ENCODE results near the gene CDK19. TPM values are rescaled to one million over a fixed set of nuclear protein-coding genes. Genes with fewer than 3 reads are reported as not detected.

CDK19 gene
- total and polyA plus RNA-seq, 2 experiments from 2014 or later = 7.7 to 10.1 TPM

DNA sequence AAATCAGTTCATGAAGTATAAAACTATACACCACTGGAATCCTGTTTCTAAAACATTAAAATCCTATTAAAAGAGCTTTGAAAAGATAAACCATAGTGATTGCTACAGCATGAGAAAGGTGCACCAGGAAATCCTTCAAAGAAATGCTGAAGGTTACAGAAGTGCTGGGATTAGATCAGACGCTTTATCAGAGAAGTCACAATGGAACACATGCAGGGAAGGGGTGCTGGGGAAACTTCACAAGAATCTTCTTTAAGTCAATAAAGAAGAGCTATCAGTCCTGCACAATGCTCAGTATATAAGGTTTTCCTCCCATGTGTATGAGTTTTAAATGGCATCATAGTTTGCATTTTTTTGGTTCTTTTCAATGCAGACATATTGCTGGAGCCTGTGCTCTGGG is 201.2 kb downstream of the CDK19 start:
- no peaks in the 10 kb centered on the region for H3K36me3 ChIP-seq (ENCODE audit: insufficient read depth)
- peaks cover 46% of the 10 kb centered on the region for H3K4me1 ChIP-seq (ENCODE audit: insufficient read depth)
- Mint-ChIP-seq H3K27ac (peak overlapping the region; percentile 72; the same call in 1 of the 2 replicates), H3K9me3 (no peaks in the 10 kb centered on the region; the same call in 2 of the 3 replicates), H3K36me3 (ENCODE audit: low read depth) (no peaks in the 10 kb centered on the region), H3K4me3 (no peak overlapping the region), H3K4me1 (peaks cover 45% of the 10 kb centered on the region), H3K27me3 (ENCODE audit: insufficient read depth, low read depth, poor library complexity) (no peaks in the 10 kb centered on the region)
- ATAC-seq = no peak; the same call in 2 of the 3 replicates
- TF ChIP-seq, protein P1, sequence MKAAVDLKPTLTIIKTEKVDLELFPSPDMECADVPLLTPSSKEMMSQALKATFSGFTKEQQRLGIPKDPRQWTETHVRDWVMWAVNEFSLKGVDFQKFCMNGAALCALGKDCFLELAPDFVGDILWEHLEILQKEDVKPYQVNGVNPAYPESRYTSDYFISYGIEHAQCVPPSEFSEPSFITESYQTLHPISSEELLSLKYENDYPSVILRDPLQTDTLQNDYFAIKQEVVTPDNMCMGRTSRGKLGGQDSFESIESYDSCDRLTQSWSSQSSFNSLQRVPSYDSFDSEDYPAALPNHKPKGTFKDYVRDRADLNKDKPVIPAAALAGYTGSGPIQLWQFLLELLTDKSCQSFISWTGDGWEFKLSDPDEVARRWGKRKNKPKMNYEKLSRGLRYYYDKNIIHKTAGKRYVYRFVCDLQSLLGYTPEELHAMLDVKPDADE (IDR thresholded peaks at IDR 0.05) = no peak
- TF ChIP-seq ZNF331 (CRISPR knock-in tag; IDR thresholded peaks at IDR 0.05; ENCODE audit: low read depth) = no peak
- TF ChIP-seq POLR2AphosphoS5 (IDR thresholded peaks at IDR 0.05; ENCODE audit: low read depth) = no peak
- TF ChIP-seq CREB1 (CRISPR knock-in tag; IDR thresholded peaks at IDR 0.05; ENCODE audit: low read depth) = no peak
- TF ChIP-seq, protein P2, sequence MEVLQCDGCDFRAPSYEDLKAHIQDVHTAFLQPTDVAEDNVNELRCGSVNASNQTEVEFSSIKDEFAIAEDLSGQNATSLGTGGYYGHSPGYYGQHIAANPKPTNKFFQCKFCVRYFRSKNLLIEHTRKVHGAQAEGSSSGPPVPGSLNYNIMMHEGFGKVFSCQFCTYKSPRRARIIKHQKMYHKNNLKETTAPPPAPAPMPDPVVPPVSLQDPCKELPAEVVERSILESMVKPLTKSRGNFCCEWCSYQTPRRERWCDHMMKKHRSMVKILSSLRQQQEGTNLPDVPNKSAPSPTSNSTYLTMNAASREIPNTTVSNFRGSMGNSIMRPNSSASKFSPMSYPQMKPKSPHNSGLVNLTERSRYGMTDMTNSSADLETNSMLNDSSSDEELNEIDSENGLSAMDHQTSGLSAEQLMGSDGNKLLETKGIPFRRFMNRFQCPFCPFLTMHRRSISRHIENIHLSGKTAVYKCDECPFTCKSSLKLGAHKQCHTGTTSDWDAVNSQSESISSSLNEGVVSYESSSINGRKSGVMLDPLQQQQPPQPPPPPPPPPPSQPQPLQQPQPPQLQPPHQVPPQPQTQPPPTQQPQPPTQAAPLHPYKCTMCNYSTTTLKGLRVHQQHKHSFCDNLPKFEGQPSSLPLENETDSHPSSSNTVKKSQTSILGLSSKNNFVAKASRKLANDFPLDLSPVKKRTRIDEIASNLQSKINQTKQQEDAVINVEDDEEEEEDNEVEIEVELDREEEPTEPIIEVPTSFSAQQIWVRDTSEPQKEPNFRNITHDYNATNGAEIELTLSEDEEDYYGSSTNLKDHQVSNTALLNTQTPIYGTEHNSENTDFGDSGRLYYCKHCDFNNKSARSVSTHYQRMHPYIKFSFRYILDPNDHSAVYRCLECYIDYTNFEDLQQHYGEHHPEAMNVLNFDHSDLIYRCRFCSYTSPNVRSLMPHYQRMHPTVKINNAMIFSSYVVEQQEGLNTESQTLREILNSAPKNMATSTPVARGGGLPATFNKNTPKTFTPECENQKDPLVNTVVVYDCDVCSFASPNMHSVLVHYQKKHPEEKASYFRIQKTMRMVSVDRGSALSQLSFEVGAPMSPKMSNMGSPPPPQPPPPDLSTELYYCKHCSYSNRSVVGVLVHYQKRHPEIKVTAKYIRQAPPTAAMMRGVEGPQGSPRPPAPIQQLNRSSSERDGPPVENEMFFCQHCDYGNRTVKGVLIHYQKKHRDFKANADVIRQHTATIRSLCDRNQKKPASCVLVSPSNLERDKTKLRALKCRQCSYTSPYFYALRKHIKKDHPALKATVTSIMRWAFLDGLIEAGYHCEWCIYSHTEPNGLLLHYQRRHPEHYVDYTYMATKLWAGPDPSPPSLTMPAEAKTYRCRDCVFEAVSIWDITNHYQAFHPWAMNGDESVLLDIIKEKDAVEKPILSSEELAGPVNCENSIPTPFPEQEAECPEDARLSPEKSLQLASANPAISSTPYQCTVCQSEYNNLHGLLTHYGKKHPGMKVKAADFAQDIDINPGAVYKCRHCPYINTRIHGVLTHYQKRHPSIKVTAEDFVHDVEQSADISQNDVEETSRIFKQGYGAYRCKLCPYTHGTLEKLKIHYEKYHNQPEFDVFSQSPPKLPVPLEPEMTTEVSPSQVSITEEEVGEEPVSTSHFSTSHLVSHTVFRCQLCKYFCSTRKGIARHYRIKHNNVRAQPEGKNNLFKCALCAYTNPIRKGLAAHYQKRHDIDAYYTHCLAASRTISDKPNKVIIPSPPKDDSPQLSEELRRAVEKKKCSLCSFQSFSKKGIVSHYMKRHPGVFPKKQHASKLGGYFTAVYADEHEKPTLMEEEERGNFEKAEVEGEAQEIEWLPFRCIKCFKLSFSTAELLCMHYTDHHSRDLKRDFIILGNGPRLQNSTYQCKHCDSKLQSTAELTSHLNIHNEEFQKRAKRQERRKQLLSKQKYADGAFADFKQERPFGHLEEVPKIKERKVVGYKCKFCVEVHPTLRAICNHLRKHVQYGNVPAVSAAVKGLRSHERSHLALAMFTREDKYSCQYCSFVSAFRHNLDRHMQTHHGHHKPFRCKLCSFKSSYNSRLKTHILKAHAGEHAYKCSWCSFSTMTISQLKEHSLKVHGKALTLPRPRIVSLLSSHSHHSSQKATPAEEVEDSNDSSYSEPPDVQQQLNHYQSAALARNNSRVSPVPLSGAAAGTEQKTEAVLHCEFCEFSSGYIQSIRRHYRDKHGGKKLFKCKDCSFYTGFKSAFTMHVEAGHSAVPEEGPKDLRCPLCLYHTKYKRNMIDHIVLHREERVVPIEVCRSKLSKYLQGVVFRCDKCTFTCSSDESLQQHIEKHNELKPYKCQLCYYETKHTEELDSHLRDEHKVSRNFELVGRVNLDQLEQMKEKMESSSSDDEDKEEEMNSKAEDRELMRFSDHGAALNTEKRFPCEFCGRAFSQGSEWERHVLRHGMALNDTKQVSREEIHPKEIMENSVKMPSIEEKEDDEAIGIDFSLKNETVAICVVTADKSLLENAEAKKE (CRISPR knock-in tag; IDR thresholded peaks at IDR 0.05) = no peak
- TF ChIP-seq JUNB (IDR thresholded peaks at IDR 0.05; ENCODE audit: unreplicated experiment) = no peak
- no peak overlapping the region; the same call in 1 of the 2 replicates for H3K4me2 ChIP-seq
- H3K4me3 ChIP-seq = no peak overlapping the region
- no peak for DNase-seq (ENCODE audit: low spot score)
- H3K27me3 ChIP-seq (ENCODE audit: insufficient read depth) = no peaks in the 10 kb centered on the region
- H3K27ac ChIP-seq (ENCODE audit: low read depth) = peak overlapping the region; percentile 42; the same call in 1 of the 2 replicates
- H4K20me1 ChIP-seq (replicated peaks; ENCODE audit: insufficient read depth) = no peaks in the 10 kb centered on the region
- no peak overlapping the region for H2AFZ ChIP-seq
- no peaks in the 10 kb centered on the region for H3F3A ChIP-seq (replicated peaks; ENCODE audit: low read depth)
- H3K9me2 ChIP-seq (ENCODE audit: insufficient read depth) = no peaks in the 10 kb centered on the region
- no peaks in the 10 kb centered on the region for H3K79me2 ChIP-seq (replicated peaks; ENCODE audit: insufficient read depth)
